HEK293 (cell line): Measurements from ENCODE around the gene AFG1L.

Experiments
- GLIS2 ChIP-seq: fragments of 450-650 bp; formaldehyde crosslinking; IDR thresholded peaks from 2 replicates; pipeline ENCODE4 v1.5.1; 2016; ENCODE audit warnings: missing biosample characterization, missing genetic modification characterization
- MEIS1 ChIP-seq: sonication (generic); formaldehyde crosslinking; IDR thresholded peaks from 2 replicates; pipeline ENCODE4 v1.8.1; 2022; ENCODE audit warnings: missing genetic modification reagents, mild to moderate bottlenecking, borderline replicate concordance
- OSR2 ChIP-seq: fragments of 450-650 bp; formaldehyde crosslinking; IDR thresholded peaks from 2 replicates; pipeline ENCODE4 v1.5.1; 2016; ENCODE audit warnings: missing biosample characterization, missing genetic modification characterization
- RBAK ChIP-seq: fragments of 450-650 bp; formaldehyde crosslinking; IDR thresholded peaks from 2 replicates; pipeline ENCODE4 v1.5.1; 2016; ENCODE audit warnings: missing biosample characterization, missing genetic modification characterization
- WT1 ChIP-seq: fragments of 450-650 bp; formaldehyde crosslinking; IDR thresholded peaks from 2 replicates; pipeline ENCODE4 v1.5.1; 2016; ENCODE audit warnings: missing biosample characterization, missing genetic modification characterization
- ZBTB21 ChIP-seq: fragments of 450-650 bp; formaldehyde crosslinking; IDR thresholded peaks from 2 replicates; pipeline ENCODE4 v1.5.1; 2017; ENCODE audit warnings: missing biosample characterization, missing genetic modification characterization
- ZBTB7A ChIP-seq: fragments of 450-650 bp; formaldehyde crosslinking; IDR thresholded peaks from 2 replicates; pipeline ENCODE4 v1.5.1; 2016; ENCODE audit warnings: low read depth, missing biosample characterization, missing genetic modification characterization
- ZFP37 ChIP-seq: fragments of 450-650 bp; formaldehyde crosslinking; IDR thresholded peaks from 2 replicates; pipeline ENCODE4 v1.5.1; 2016; ENCODE audit warnings: missing biosample characterization, missing genetic modification characterization
- ZNF155 ChIP-seq: fragments of 450-650 bp; formaldehyde crosslinking; IDR thresholded peaks from 2 replicates; pipeline ENCODE4 v1.5.1; 2016; ENCODE audit warnings: missing biosample characterization, missing genetic modification characterization
- ZNF169 ChIP-seq: fragments of 450-650 bp; formaldehyde crosslinking; IDR thresholded peaks from 2 replicates; pipeline ENCODE4 v1.5.1; 2016; ENCODE audit warnings: missing biosample characterization, missing genetic modification characterization
- ZNF174 ChIP-seq: fragments of 450-650 bp; formaldehyde crosslinking; IDR thresholded peaks from 2 replicates; pipeline ENCODE4 v1.5.0; 2017; ENCODE audit warnings: missing biosample characterization, mild to moderate bottlenecking, missing genetic modification characterization
- ZNF211 ChIP-seq: fragments of 450-650 bp; formaldehyde crosslinking; IDR thresholded peaks from 2 replicates; pipeline ENCODE4 v1.5.1; 2016; ENCODE audit warnings: low read depth, missing biosample characterization, missing genetic modification characterization
- ZNF23 ChIP-seq: fragments of 450-650 bp; formaldehyde crosslinking; IDR thresholded peaks from 2 replicates; pipeline ENCODE4 v1.5.1; 2016; ENCODE audit warnings: missing biosample characterization, missing genetic modification characterization, borderline replicate concordance
- ZNF24 ChIP-seq: fragments of 450-650 bp; formaldehyde crosslinking; IDR thresholded peaks from 2 replicates; pipeline ENCODE4 v1.5.1; 2016; ENCODE audit warnings: missing biosample characterization, missing genetic modification characterization
- ZNF335 ChIP-seq: fragments of 450-650 bp; formaldehyde crosslinking; conservative IDR thresholded peaks from 2 replicates; pipeline ENCODE4 v1.5.1; 2016; ENCODE audit warnings: missing biosample characterization, missing genetic modification characterization
- ZNF394 ChIP-seq: fragments of 450-650 bp; formaldehyde crosslinking; IDR thresholded peaks from 2 replicates; pipeline ENCODE4 v1.5.1; 2016; ENCODE audit warnings: missing biosample characterization, missing genetic modification characterization, mild to moderate bottlenecking, moderate library complexity, borderline replicate concordance
- ZNF510 ChIP-seq: fragments of 450-650 bp; formaldehyde crosslinking; IDR thresholded peaks from 2 replicates; pipeline ENCODE4 v1.5.1; 2018; ENCODE audit warnings: mild to moderate bottlenecking, missing genetic modification characterization, missing biosample characterization; ENCODE audit not compliant: insufficient replicate concordance
- ZNF610 ChIP-seq: fragments of 450-650 bp; formaldehyde crosslinking; IDR thresholded peaks from 2 replicates; pipeline ENCODE4 v1.5.1; 2016; ENCODE audit warnings: missing biosample characterization, missing genetic modification characterization, borderline replicate concordance
- ZNF629 ChIP-seq: fragments of 450-650 bp; formaldehyde crosslinking; IDR thresholded peaks from 2 replicates; pipeline ENCODE4 v1.5.1; 2017; ENCODE audit warnings: missing biosample characterization, missing genetic modification characterization
- ZNF654 ChIP-seq: fragments of 450-650 bp; formaldehyde crosslinking; IDR thresholded peaks from 2 replicates; pipeline ENCODE4 v1.5.1; 2016; ENCODE audit warnings: low read depth, missing biosample characterization, missing genetic modification characterization
- ZXDB ChIP-seq: fragments of 450-650 bp; formaldehyde crosslinking; IDR thresholded peaks from 2 replicates; pipeline ENCODE4 v1.5.1; 2016; ENCODE audit warnings: missing biosample characterization, missing genetic modification characterization
- TF ChIP-seq, protein P1 (sequence below): fragments of 450-650 bp; formaldehyde crosslinking; IDR thresholded peaks from 2 replicates; pipeline ENCODE4 v1.5.1; 2016; ENCODE audit warnings: missing biosample characterization, missing genetic modification characterization
- TF ChIP-seq, protein P2 (sequence below): sonication (generic); formaldehyde crosslinking; IDR thresholded peaks from 2 replicates; pipeline ENCODE4 v1.8.1; 2022; ENCODE audit warnings: mild to moderate bottlenecking, moderate library complexity, missing genetic modification reagents
- TF ChIP-seq, protein P3 (sequence below): fragments of 450-650 bp; formaldehyde crosslinking; IDR thresholded peaks from 2 replicates; pipeline ENCODE4 v1.5.1; 2016; ENCODE audit warnings: missing biosample characterization, missing genetic modification characterization
- TF ChIP-seq, protein P4 (sequence below): fragments of 450-650 bp; formaldehyde crosslinking; IDR thresholded peaks from 2 replicates; pipeline ENCODE4 v1.5.1; 2016; ENCODE audit warnings: missing biosample characterization, missing genetic modification characterization
- TF ChIP-seq, protein P5 (sequence below): fragments of 450-650 bp; formaldehyde crosslinking; IDR thresholded peaks from 2 replicates; pipeline ENCODE4 v1.5.0; 2017; ENCODE audit warnings: missing biosample characterization, missing genetic modification characterization, borderline replicate concordance
- TF ChIP-seq, protein P6 (sequence below): fragments of 450-650 bp; formaldehyde crosslinking; IDR thresholded peaks from 2 replicates; pipeline ENCODE4 v1.5.1; 2016; ENCODE audit warnings: missing biosample characterization, missing genetic modification characterization

The AFG1L gene

DNA sequence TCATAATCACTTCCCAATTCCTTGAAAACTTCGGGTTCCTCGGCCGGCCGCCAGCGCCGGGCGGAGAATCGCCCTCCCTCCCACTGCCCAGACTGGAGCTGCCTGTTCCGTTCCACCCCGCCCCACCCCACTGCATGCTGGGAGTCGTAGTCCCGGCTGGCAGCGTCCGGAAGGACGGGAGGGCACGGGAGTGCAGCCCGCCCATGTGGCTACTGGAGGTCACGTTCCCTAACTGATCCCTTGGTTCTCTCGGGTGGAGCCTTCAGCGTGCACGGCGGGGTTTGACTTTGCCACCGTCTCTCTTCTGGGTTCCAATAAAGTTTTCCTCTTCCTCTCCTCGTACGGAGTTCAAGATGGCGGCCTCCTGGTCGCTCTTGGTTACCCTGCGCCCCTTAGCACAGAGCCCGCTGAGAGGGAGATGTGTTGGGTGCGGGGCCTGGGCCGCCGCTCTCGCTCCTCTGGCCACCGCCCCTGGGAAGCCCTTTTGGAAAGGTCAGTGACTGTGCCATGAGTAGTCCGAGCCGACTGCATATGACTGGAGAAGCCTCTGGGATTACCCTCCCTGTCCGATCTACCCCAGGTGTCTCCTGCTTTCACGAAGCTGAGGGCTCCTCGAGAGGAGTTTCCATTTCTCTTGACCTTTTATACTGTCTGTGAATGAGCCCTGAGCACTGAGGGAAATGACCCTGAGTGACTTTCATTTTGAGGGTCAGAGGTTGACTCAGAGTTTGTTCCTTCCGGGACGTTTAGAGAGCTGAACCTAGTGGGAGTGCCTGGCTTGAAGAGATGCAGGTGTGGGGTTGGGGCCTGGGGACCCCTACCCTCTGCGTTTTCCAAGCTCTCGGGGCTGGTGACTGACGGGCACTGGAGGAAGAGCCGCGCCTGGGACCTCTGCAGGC lies at the start of gene AFG1L (continued):
- TF ChIP-seq ZNF654: no peak
- peak; percentile 75 for TF ChIP-seq ZNF629 (tag by site-specific recombination)
- TF ChIP-seq ZNF23: no peak
- TF ChIP-seq ZNF174 (tag by site-specific recombination): no peak
- TF ChIP-seq, protein P1, sequence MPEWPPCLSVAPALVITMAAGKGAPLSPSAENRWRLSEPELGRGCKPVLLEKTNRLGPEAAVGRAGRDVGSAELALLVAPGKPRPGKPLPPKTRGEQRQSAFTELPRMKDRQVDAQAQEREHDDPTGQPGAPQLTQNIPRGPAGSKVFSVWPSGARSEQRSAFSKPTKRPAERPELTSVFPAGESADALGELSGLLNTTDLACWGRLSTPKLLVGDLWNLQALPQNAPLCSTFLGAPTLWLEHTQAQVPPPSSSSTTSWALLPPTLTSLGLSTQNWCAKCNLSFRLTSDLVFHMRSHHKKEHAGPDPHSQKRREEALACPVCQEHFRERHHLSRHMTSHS (tag by site-specific recombination): no peak
- peak; percentile 55; the same call in 1 of the 2 replicates for TF ChIP-seq GLIS2
- TF ChIP-seq ZNF155 (tag by site-specific recombination): no peak
- TF ChIP-seq ZFP37 (tag by site-specific recombination): peak; percentile 76
- peak; percentile 91 for TF ChIP-seq ZNF335 (tag by site-specific recombination)
- TF ChIP-seq ZNF394 (tag by site-specific recombination): 0 out of 2 replicates have a peak, but pooled peaks have one; percentile 47
- TF ChIP-seq ZNF610: no peak
- TF ChIP-seq, protein P2, sequence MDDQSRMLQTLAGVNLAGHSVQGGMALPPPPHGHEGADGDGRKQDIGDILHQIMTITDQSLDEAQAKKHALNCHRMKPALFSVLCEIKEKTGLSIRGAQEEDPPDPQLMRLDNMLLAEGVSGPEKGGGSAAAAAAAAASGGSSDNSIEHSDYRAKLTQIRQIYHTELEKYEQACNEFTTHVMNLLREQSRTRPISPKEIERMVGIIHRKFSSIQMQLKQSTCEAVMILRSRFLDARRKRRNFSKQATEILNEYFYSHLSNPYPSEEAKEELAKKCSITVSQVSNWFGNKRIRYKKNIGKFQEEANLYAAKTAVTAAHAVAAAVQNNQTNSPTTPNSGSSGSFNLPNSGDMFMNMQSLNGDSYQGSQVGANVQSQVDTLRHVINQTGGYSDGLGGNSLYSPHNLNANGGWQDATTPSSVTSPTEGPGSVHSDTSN (CRISPR knock-in tag): peak; percentile 57; the same call in 1 of the 2 replicates
- TF ChIP-seq, protein P3, sequence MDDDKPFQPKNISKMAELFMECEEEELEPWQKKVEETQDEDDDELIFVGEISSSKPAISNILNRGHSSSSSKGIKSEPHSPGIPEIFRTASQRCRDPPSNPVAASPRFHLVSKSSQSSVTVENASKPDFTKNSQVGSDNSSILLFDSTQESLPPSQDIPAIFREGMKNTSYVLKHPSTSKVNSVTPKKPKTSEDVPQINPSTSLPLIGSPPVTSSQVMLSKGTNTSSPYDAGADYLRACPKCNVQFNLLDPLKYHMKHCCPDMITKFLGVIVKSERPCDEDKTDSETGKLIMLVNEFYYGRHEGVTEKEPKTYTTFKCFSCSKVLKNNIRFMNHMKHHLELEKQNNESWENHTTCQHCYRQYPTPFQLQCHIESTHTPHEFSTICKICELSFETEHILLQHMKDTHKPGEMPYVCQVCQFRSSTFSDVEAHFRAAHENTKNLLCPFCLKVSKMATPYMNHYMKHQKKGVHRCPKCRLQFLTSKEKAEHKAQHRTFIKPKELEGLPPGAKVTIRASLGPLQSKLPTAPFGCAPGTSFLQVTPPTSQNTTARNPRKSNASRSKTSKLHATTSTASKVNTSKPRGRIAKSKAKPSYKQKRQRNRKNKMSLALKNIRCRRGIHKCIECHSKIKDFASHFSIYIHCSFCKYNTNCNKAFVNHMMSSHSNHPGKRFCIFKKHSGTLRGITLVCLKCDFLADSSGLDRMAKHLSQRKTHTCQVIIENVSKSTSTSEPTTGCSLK (tag by site-specific recombination): no peak
- TF ChIP-seq ZNF169 (tag by site-specific recombination): no peak
- TF ChIP-seq, protein P4, sequence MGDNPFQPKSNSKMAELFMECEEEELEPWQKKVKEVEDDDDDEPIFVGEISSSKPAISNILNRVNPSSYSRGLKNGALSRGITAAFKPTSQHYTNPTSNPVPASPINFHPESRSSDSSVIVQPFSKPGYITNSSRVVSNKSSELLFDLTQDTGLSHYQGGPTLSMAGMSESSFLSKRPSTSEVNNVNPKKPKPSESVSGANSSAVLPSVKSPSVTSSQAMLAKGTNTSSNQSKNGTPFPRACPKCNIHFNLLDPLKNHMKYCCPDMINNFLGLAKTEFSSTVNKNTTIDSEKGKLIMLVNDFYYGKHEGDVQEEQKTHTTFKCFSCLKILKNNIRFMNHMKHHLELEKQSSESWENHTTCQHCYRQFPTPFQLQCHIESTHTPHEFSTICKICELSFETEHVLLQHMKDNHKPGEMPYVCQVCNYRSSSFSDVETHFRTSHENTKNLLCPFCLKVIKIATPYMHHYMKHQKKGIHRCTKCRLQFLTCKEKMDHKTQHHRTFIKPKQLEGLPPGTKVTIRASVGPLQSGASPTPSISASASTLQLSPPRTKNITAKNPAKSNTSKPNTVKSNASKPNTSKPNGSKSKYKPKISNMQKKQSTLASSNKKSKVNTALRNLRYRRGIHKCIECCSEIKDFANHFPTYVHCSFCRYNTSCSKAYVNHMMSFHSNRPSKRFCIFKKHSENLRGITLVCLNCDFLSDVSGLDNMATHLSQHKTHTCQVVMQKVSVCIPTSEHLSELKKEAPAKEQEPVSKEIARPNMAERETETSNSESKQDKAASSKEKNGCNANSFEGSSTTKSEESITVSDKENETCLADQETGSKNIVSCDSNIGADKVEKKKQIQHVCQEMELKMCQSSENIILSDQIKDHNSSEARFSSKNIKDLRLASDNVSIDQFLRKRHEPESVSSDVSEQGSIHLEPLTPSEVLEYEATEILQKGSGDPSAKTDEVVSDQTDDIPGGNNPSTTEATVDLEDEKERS (tag by site-specific recombination): 0 out of 2 replicates have a peak, but pooled peaks have one; percentile 7
- no peak for TF ChIP-seq ZNF510 (tag by site-specific recombination)
- no peak for TF ChIP-seq ZBTB21 (tag by site-specific recombination)
- TF ChIP-seq RBAK (tag by site-specific recombination): no peak
- TF ChIP-seq ZNF24: peak; percentile 80
- TF ChIP-seq ZBTB7A (tag by site-specific recombination): no peak
- TF ChIP-seq ZXDB (tag by site-specific recombination): peak; percentile 88
- peak; percentile 89 for TF ChIP-seq OSR2 (tag by site-specific recombination)
- TF ChIP-seq, protein P5, sequence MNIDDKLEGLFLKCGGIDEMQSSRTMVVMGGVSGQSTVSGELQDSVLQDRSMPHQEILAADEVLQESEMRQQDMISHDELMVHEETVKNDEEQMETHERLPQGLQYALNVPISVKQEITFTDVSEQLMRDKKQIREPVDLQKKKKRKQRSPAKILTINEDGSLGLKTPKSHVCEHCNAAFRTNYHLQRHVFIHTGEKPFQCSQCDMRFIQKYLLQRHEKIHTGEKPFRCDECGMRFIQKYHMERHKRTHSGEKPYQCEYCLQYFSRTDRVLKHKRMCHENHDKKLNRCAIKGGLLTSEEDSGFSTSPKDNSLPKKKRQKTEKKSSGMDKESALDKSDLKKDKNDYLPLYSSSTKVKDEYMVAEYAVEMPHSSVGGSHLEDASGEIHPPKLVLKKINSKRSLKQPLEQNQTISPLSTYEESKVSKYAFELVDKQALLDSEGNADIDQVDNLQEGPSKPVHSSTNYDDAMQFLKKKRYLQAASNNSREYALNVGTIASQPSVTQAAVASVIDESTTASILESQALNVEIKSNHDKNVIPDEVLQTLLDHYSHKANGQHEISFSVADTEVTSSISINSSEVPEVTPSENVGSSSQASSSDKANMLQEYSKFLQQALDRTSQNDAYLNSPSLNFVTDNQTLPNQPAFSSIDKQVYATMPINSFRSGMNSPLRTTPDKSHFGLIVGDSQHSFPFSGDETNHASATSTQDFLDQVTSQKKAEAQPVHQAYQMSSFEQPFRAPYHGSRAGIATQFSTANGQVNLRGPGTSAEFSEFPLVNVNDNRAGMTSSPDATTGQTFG (tag by site-specific recombination): no peak
- TF ChIP-seq, protein P6, sequence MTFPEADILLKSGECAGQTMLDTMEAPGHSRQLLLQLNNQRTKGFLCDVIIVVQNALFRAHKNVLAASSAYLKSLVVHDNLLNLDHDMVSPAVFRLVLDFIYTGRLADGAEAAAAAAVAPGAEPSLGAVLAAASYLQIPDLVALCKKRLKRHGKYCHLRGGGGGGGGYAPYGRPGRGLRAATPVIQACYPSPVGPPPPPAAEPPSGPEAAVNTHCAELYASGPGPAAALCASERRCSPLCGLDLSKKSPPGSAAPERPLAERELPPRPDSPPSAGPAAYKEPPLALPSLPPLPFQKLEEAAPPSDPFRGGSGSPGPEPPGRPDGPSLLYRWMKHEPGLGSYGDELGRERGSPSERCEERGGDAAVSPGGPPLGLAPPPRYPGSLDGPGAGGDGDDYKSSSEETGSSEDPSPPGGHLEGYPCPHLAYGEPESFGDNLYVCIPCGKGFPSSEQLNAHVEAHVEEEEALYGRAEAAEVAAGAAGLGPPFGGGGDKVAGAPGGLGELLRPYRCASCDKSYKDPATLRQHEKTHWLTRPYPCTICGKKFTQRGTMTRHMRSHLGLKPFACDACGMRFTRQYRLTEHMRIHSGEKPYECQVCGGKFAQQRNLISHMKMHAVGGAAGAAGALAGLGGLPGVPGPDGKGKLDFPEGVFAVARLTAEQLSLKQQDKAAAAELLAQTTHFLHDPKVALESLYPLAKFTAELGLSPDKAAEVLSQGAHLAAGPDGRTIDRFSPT (tag by site-specific recombination): peak; percentile 90
- no peak for TF ChIP-seq ZNF211 (tag by site-specific recombination)
- no peak for TF ChIP-seq MEIS1 (CRISPR knock-in tag)
- TF ChIP-seq WT1 (tag by site-specific recombination): peak; percentile 69
